HL-60 (cell line): Measurements from ENCODE around the gene CLPTM1L.
"Not testable (repeated sequence)": the region's sequence is repeated elsewhere in the genome, so short reads cannot be mapped to it uniquely, and the experiment has no call there.

Source experiments
- DNase-seq, 2 experiments: peaks; one replicate each; pipeline ENCODE4 v3.0.0-alpha.2; 2010 to 2020; ENCODE audit warnings: low read depth in 1 of 2, low spot score in 1 of 2
- H3K27ac ChIP-seq: fragments of 250-450 bp; sonication (Bioruptor Pico); replicated peaks from 2 replicates; pipeline ENCODE4 v1.5.1; 2020; ENCODE audit warnings: mild to moderate bottlenecking, moderate library complexity
- H3K27me3 ChIP-seq: fragments of 250-450 bp; sonication (Bioruptor Pico); 2 replicates; pipeline ENCODE4 v1.5.1; 2021; ENCODE audit warnings: mild to moderate bottlenecking, moderate library complexity; ENCODE audit not compliant: insufficient read depth, poor library complexity, severe bottlenecking
- H3K4me3 ChIP-seq: replicated peaks from 2 replicates; pipeline ENCODE4 v1.5.1; 2011; ENCODE audit warnings: mild to moderate bottlenecking, control low read depth, low read length; ENCODE audit not compliant: insufficient read depth
- CTCF ChIP-seq: IDR thresholded peaks from one replicate; pipeline ENCODE4 v1.5.1; 2011; ENCODE audit warnings: low read length, control low read depth, inconsistent platforms; ENCODE audit not compliant: insufficient read depth
- GABPA ChIP-seq: IDR thresholded peaks from 2 replicates; pipeline ENCODE4 v1.6.1; 2012; ENCODE audit warnings: low read depth
- POLR2AphosphoS5 ChIP-seq: IDR thresholded peaks from 2 replicates; pipeline ENCODE4 v1.6.1; 2012; ENCODE audit warnings: low read depth
- REST ChIP-seq: IDR thresholded peaks from 2 replicates; pipeline ENCODE4 v1.6.1; 2012; ENCODE audit warnings: low read depth; ENCODE audit not compliant: insufficient replicate concordance
- SPI1 ChIP-seq: IDR thresholded peaks from 2 replicates; pipeline ENCODE4 v1.6.1; 2012; ENCODE audit warnings: low read depth, mild to moderate bottlenecking, borderline replicate concordance

Gene CLPTM1L

GRCh38 chr5:1334831-1335539 is 9.9 kb downstream of the CLPTM1L start:
- DNase-seq, result no peak
- no peak overlapping the region for H3K27ac ChIP-seq
- no peaks in the 10 kb centered on the region for H3K27me3 ChIP-seq
- H3K4me3 ChIP-seq, result no peak overlapping the region
- TF ChIP-seq SPI1 (no peak), CTCF (no peak), REST (no peak), GABPA (no peak), POLR2AphosphoS5 (no peak)

GRCh38 chr5:1333986-1334385 is 10.9 kb downstream of the CLPTM1L start:
- no peak for DNase-seq
- TF ChIP-seq POLR2AphosphoS5 (no peak), SPI1 (no peak), GABPA (no peak), REST (no peak), CTCF (no peak)
- no peaks in the 10 kb centered on the region for H3K27me3 ChIP-seq
- H3K4me3 ChIP-seq, result no peak overlapping the region
- no peak overlapping the region for H3K27ac ChIP-seq

- not testable (repeated sequence) for H3K27me3 ChIP-seq, H3K4me3 ChIP-seq, H3K27ac ChIP-seq, DNase-seq
Observed at GRCh38 chr5:1333286-1333685, 11.6 kb downstream of the CLPTM1L start.

GRCh38 chr5:1332461-1333001 is 12.4 kb downstream of the CLPTM1L start:
- DNase-seq, result no peak
- Histone ChIP-seq H3K27me3 (no peaks in the 10 kb centered on the region), H3K4me3 (no peak overlapping the region), H3K27ac (no peak overlapping the region)
- TF ChIP-seq CTCF, result no peak
- no peak for TF ChIP-seq GABPA
- TF ChIP-seq POLR2AphosphoS5, result no peak
- TF ChIP-seq SPI1, result no peak
- no peak for TF ChIP-seq REST
